Muscle layer of duodenum (tissue), 2 donors: ENCODE data around the gene ZNF540.

Experiments used
- H3K27ac ChIP-seq: one replicate; pipeline ENCODE4 v1.7.0; 2013; ENCODE audit warnings: mild to moderate bottlenecking, low read length
- H3K27me3 ChIP-seq: one replicate; pipeline ENCODE4 v1.7.0; 2013; ENCODE audit warnings: low read depth, mild to moderate bottlenecking, control low read depth, low read length
- H3K36me3 ChIP-seq, 2 donors: one replicate each; pipeline ENCODE4 v1.7.0; 2013; ENCODE audit warnings: low read length in 2 of 2, control low read depth in 1 of 2, mild to moderate bottlenecking in 1 of 2; ENCODE audit not compliant: insufficient read depth in 2 of 2, control insufficient read depth in 1 of 2
- H3K4me1 ChIP-seq, 2 donors: one replicate each; pipeline ENCODE4 v1.7.0; 2013; ENCODE audit warnings: low read length in 2 of 2, mild to moderate bottlenecking in 2 of 2, control low read depth in 1 of 2, moderate library complexity in 1 of 2; ENCODE audit not compliant: insufficient read depth in 2 of 2, control insufficient read depth in 1 of 2
- H3K4me3 ChIP-seq, 2 donors: one replicate each; pipeline ENCODE4 v1.7.0; 2013; ENCODE audit warnings: low read length in 2 of 2, low read depth in 1 of 2, mild to moderate bottlenecking in 1 of 2
- H3K9me3 ChIP-seq, 2 donors: one replicate each; pipeline ENCODE4 v1.7.0; 2013; ENCODE audit warnings: low read length in 2 of 2, control low read depth in 1 of 2, mild to moderate bottlenecking in 1 of 2; ENCODE audit not compliant: control insufficient read depth in 1 of 2
- donor health status: healthy.

Gene ZNF540

GRCh38 chr19:37594304-37594981, at the start of gene ZNF540, which contains the start of gene ZNF571:
Gene ZNF540 (plus strand): TSS chr19:37594876. CDS start chr19:37598448, 3,572 bp downstream.
Gene ZNF571 (minus strand): TSS chr19:37594792. CDS start chr19:37586676, 8,116 bp downstream.
- peaks cover 3 to 17% of the 10 kb centered on the region in 2 donors for H3K36me3 ChIP-seq
- H3K4me3 ChIP-seq = peak within 1 kb of the TSS; percentile 84 to 98
- peaks cover 0 to 10% of the 10 kb centered on the region in 2 donors for H3K4me1 ChIP-seq
- peaks cover 0 to 11% of the 10 kb centered on the region in 2 donors for H3K9me3 ChIP-seq
- no peaks in the 10 kb centered on the region for H3K27me3 ChIP-seq
- H3K27ac ChIP-seq = peak within 1 kb of the TSS; percentile 97

GRCh38 chr19:37551129-37551993, 43.3 kb upstream of the ZNF540 start:
- Histone ChIP-seq H3K27me3 (no peaks in the 10 kb centered on the region), H3K27ac (no peak overlapping the region), H3K4me3 (peak overlapping the region; percentile 42 to 69), H3K9me3 (peaks cover 44 to 82% of the 10 kb centered on the region in 2 donors), H3K36me3 (peaks cover 0 to 6% of the 10 kb centered on the region in 2 donors), H3K4me1 (no peaks in the 10 kb centered on the region)

- H3K27ac ChIP-seq = no peak overlapping the region
- peaks cover 91 to 94% of the 10 kb centered on the region in 2 donors for H3K9me3 ChIP-seq
- no peaks in the 10 kb centered on the region for H3K27me3 ChIP-seq
- H3K4me3 ChIP-seq = peak overlapping the region in 1 of 2 donors; percentile 55
- no peaks in the 10 kb centered on the region for H3K4me1 ChIP-seq
- H3K36me3 ChIP-seq = peaks cover 12 to 86% of the 10 kb centered on the region in 2 donors
Measured at GRCh38 chr19:37563518-37563917, 31.2 kb upstream of the ZNF540 start.

- Histone ChIP-seq H3K27ac (no peak overlapping the region), H3K4me1 (no peaks in the 10 kb centered on the region), H3K4me3 (peak overlapping the region; percentile 4 to 47), H3K36me3 (peaks cover 10 to 88% of the 10 kb centered on the region in 2 donors), H3K27me3 (no peaks in the 10 kb centered on the region), H3K9me3 (peaks cover 87 to 95% of the 10 kb centered on the region in 2 donors)
Measured at GRCh38 chr19:37564624-37565369, 29.9 kb upstream of the ZNF540 start.

- Histone ChIP-seq H3K36me3 (peaks cover 10 to 92% of the 10 kb centered on the region in 2 donors), H3K4me3 (peak overlapping the region in 1 of 2 donors; percentile 47), H3K9me3 (peaks cover 91 to 97% of the 10 kb centered on the region in 2 donors)
Measured at GRCh38 chr19:37565370-37565669, 29.4 kb upstream of the ZNF540 start.

GRCh38 chr19:37572203-37572602, 22.5 kb upstream of the ZNF540 start:
- H3K36me3 ChIP-seq = peaks cover 7 to 44% of the 10 kb centered on the region in 2 donors

More at GRCh38 chr19:37565370-37565669, 29.4 kb upstream of the ZNF540 start:
- Histone ChIP-seq H3K4me1 (no peaks in the 10 kb centered on the region), H3K27me3 (no peaks in the 10 kb centered on the region), H3K27ac (no peak overlapping the region)

GRCh38 chr19:37583340-37583739, 11.3 kb upstream of the ZNF540 start:
- peaks cover 70 to 87% of the 10 kb centered on the region in 2 donors for H3K9me3 ChIP-seq
- peak overlapping the region; percentile 11 to 37 for H3K4me3 ChIP-seq
- no peaks in the 10 kb centered on the region for H3K4me1 ChIP-seq
- H3K27me3 ChIP-seq = no peaks in the 10 kb centered on the region
- H3K36me3 ChIP-seq = peaks cover 53 to 94% of the 10 kb centered on the region in 2 donors
- H3K27ac ChIP-seq = no peak overlapping the region

More at GRCh38 chr19:37572203-37572602, 22.5 kb upstream of the ZNF540 start:
- Histone ChIP-seq H3K4me1 (no peaks in the 10 kb centered on the region), H3K27ac (no peak overlapping the region), H3K9me3 (peaks cover 44 to 49% of the 10 kb centered on the region in 2 donors), H3K27me3 (no peaks in the 10 kb centered on the region), H3K4me3 (no peak overlapping the region)

- peaks cover 0 to 14% of the 10 kb centered on the region in 2 donors for H3K36me3 ChIP-seq
- H3K4me3 ChIP-seq = peak overlapping the region; percentile 84 to 98
- peaks cover 0 to 15% of the 10 kb centered on the region in 2 donors for H3K9me3 ChIP-seq
- H3K4me1 ChIP-seq = peaks cover 0 to 10% of the 10 kb centered on the region in 2 donors
- H3K27me3 ChIP-seq = no peaks in the 10 kb centered on the region
- H3K27ac ChIP-seq = peak overlapping the region; percentile 97
Measured at GRCh38 chr19:37593996-37594303, 726 bp upstream of the ZNF540 start.

GRCh38 chr19:37594982-37595382, 306 bp downstream of the ZNF540 start:
- Histone ChIP-seq H3K4me1 (peaks cover 0 to 10% of the 10 kb centered on the region in 2 donors), H3K9me3 (peaks cover 0 to 11% of the 10 kb centered on the region in 2 donors), H3K27ac (peak overlapping the region; percentile 97)

GRCh38 chr19:37635076-37636056, 40.7 kb downstream of the ZNF540 start:
- peaks cover 20 to 54% of the 10 kb centered on the region in 2 donors for H3K36me3 ChIP-seq
- H3K27ac ChIP-seq = no peak overlapping the region
- H3K4me3 ChIP-seq = peak overlapping the region; percentile 17 to 55
- H3K9me3 ChIP-seq = peaks cover 60 to 75% of the 10 kb centered on the region in 2 donors
- no peaks in the 10 kb centered on the region for H3K27me3 ChIP-seq
- no peaks in the 10 kb centered on the region for H3K4me1 ChIP-seq

More at GRCh38 chr19:37594982-37595382, 306 bp downstream of the ZNF540 start:
- Histone ChIP-seq H3K4me3 (peak overlapping the region; percentile 84 to 98), H3K36me3 (peaks cover 8 to 22% of the 10 kb centered on the region in 2 donors), H3K27me3 (no peaks in the 10 kb centered on the region)
